ENCODE results near the gene DOK6.
"Not testable (repeated sequence)": the region's sequence is repeated elsewhere in the genome, so short reads cannot be mapped to it uniquely, and the experiment has no call there.

The DOK6 gene

DNA sequence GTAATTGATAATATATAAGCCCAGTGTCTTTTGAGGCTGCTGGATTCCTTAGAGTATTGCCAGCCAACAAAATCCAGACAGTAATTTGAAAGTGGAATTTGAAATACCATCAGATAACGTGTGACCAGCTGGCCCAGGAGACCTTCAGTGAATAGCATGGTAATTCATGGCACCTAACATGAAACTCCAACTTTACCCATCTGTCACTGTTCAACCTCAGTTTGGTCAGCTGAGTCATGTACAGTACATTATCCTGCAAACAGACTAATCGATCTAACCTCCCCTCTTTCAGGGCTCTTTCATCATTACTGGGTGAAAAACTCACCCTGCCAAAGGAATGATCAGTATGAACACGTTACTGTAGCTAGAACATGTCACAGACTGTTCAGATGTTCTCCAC is 230.6 kb downstream of the DOK6 start:
- no peak for DNase-seq

DNA sequence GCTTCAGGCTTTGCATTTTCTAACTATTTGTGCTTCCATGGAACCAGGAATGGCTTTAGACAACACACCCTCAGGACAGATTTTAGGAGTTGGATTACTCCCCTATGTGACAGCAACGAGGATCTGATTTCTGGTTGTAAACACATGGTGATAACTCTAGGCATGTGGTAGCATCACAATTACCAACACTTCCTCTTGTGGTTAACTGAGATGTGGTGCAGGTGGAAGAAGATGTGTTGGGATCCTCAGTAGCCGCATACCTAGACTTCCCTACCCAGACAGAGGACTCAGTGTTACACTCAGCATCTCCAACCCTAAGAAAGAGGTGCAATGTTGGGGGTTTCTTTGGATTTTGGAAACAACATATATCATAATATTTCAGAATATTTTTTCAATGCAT is 234.8 kb downstream of the DOK6 start:
- DNase-seq, result no peak

DNA sequence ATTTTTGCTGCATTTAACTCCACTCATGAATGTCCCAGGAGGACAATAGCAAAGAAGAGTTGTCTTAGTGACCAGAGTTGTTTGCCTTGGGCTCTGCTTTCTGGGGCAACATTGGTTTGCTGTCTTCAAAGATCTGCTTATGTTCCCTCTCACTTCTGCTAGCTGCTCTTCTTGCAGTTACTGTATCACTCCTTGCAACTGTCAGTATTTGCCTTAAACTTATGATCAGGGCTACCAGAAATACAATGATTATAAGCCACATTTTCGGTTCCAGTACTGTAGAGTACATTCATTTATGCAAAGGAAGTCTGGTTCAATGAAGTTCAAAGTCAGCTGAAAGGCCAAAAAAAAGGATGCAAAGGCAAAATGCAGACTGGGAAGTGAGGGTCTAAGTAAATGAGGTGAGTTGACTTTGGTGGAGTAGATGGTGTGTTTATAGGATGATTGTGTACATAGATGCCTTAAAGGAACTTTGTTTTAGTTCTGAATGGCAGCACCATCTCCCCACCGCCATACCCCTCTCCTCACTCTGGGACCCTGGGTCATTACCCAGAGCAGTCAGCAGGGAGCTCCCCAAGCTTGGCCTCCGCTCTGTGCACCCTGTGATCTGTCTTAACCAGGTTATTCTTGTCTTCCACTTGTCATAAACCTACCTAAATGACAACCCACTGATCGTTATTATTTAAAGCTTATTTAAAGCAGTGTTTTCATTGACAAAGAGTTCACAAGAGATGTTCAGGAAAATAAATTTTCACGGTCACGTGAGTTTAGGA is 236.0 kb downstream of the DOK6 start:
- DNase-seq, result peak; percentile 25

DNA sequence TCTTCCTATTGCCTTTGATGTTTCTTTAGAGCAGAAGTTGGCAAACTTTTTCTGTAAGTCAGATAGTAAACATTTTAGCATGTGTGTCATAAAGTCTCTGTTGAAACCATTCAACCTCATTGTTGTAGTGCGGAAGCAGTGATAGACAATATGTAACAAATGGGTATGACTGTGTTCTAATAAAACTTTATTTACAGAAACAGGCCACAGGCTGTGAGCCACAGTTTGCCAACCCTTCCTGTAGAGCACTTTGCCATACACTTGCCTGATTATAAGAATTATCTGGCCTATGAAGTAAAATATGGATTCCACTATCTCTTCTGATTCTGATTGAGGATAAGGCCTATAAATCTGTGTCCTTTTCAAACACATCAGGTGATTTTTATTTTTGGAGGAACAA is 237.4 kb downstream of the DOK6 start:
- DNase-seq, result no peak

GRCh38 chr18:69647702-69648101 is 247.0 kb downstream of the DOK6 start:
- DNase-seq, result no peak

- no peak for DNase-seq
Observed at GRCh38 chr18:69648486-69648885, 247.8 kb downstream of the DOK6 start.

DNA sequence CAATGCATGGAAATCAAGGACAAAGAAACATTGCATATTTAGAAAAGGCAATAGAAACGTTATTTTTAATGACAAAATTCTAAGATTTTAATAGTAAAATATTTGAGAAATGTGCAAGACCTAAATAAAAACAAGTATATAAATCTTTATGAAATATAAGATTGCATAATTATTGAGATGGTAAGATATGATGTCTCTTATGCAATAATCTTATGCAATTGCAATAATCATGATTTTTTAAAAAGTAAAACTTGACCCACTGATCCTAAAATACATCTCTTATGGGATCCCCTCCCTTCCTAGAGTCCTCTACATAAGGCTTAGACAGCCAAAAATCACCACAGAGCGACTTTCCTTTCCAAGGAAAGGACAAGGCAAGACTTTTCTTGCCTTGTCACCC is 249.0 kb downstream of the DOK6 start:
- no peak for DNase-seq

GRCh38 chr18:69651243-69651642 is 250.6 kb downstream of the DOK6 start:
- no peak for DNase-seq

DNA sequence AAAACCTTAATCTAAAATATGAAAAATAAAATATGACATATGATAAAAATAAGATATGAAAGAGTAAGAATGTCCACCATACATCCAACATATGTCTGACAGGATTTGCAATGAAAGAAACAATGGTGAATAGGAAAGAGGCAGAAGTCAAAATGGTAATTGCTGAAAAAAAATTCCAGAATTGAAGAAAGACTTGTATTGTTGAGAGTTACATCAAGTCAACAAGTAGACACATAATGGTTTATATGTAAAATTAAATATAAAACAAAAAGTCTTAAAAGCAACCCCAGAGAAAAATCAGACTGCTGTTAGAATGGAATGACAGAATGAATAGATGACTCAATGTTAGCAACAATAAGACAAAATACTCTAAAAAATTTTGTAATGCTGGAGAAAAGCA is 255.1 kb downstream of the DOK6 start:
- no peak for DNase-seq

DNA sequence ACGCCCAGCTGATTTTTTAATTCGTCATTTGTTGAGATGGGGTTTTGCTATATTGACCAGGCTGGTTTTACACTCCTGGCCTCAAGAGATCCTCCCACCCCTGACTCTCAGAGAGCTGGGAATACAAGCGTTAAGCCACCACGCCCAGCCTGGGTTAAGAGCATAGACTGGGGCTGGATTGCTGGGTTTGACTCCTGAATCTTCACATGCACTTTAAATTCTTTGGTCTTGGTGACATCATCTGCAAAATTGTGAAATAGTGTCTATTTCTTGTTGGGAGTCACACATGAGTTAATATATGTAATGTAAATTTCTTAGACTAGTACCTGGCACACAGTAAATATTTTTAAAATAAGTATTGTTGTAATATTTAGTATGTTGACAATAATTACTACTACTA is 257.4 kb downstream of the DOK6 start:
- DNase-seq, result no peak

GRCh38 chr18:69658685-69659084 is 258.0 kb downstream of the DOK6 start:
- no peak for DNase-seq

DNA sequence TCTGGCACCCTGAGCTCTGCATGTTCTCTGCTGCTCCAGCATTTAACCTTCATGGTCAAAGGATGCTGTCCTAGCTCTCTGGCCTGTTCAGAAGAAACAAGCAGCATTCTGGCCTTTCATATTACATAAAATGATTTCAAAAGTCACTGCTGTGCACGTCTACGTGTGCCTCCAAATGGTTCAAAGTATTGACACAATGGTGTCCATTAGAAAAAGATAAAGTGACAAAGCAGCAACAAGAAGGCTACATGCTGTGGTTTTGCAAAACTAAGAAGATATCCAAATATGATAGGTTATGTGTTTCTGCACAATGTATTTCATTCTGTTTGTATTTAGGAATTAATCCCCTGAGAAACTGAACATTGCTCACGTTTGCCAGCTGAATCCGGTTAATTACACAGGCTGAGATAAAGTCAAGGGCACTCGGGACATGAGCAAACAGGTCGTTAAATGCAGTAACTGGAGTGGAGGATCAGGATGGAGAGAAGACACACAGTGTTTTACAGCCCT is 258.5 kb downstream of the DOK6 start:
- DNase-seq, result no peak

- not testable (repeated sequence) for DNase-seq
Observed at GRCh38 chr18:69662090-69662489, 261.4 kb downstream of the DOK6 start.

- DNase-seq, result no peak
Observed at GRCh38 chr18:69664399-69664798, 263.7 kb downstream of the DOK6 start.

DNA sequence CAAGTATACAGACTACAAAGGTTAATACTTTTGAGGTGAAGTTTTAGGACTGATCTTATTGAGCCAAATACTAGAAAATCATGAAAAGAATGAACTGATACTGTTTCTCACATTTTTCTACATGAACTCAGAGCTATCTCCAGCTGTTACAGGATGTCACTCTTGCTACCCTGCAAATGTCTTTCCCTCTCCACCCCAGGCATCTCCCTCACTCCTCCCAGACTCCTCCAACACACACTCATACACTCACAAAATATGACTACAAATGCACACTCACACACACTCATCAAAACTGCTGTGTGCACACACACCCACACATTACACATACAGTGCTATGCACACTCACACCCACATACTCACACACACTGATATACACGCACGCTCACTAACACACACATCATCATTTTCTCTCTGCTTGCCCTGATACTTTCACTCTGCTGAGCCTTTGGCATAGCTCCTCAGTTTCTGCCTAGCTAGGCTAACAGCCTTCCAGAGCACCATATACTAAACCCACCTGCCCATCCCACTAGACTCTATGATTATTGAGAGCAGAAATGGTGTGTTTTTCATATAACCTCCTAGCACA is 273.7 kb downstream of the DOK6 start:
- DNase-seq, result no peak

DNA sequence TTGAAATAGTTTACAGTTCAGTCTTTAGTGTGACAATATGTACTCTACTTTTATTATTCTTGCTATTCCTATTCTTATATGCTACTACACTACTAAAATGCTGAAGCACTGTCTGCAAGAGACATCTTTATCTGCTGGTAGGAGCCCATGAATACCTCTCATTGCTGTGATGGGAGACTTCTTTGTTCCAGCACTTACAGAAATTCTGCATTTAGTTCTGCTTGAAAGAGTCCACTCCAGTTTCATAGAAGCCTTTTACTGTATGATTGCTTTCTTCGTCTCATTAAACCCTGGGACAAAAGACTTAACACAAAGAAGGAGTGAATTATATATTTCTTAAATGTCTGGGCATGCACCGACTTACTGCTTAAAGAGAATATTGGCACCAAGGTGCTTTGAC is 274.3 kb downstream of the DOK6 start:
- DNase-seq, result no peak

DNA sequence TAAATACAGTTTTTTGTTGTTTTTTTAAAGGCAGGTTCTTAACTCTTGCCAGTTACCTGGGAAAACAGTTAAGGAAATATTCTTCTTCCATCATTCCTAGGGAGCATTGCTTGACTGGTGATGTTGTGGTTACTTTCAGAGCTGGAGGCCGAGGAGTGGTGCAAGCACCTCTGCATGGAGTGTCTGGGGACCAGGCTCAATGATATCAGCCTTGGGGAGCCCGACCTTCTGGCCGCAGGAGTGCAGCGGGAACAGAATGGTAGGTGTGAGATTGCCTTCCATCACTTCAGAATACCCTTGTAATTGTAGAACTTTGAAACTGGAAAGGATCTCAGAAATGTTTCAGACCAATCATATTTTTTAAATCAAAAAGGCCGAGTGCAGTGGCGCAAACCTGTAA is 276.9 kb downstream of the DOK6 start:
- DNase-seq, result no peak

GRCh38 chr18:69680123-69680522 is 279.4 kb downstream of the DOK6 start:
- DNase-seq, result no peak

- no peak for DNase-seq
Observed at GRCh38 chr18:69683176-69683575, 282.5 kb downstream of the DOK6 start.

GRCh38 chr18:69684789-69685188 is 284.1 kb downstream of the DOK6 start:
- no peak for DNase-seq

DNA sequence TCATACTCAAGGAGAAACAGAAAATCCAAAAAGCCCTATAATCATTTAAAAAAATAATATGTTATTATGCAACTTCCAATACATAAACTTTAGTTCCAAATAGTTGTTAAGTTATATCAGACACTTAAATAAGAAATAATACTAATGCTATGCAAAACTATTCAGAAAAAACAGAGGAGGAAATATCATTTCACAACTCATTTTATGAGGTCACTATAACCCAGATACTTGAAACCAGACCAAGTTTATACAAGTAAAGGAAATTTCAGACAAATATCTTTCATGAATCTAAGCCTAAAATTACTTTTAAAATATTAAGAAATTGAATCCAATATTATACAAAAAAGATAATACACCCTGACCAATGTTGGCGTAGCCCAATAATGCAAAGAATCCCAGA is 286.2 kb downstream of the DOK6 start:
- no peak for DNase-seq

- DNase-seq, result no peak
Observed at GRCh38 chr18:69689121-69689759, 288.6 kb downstream of the DOK6 start.

DNA sequence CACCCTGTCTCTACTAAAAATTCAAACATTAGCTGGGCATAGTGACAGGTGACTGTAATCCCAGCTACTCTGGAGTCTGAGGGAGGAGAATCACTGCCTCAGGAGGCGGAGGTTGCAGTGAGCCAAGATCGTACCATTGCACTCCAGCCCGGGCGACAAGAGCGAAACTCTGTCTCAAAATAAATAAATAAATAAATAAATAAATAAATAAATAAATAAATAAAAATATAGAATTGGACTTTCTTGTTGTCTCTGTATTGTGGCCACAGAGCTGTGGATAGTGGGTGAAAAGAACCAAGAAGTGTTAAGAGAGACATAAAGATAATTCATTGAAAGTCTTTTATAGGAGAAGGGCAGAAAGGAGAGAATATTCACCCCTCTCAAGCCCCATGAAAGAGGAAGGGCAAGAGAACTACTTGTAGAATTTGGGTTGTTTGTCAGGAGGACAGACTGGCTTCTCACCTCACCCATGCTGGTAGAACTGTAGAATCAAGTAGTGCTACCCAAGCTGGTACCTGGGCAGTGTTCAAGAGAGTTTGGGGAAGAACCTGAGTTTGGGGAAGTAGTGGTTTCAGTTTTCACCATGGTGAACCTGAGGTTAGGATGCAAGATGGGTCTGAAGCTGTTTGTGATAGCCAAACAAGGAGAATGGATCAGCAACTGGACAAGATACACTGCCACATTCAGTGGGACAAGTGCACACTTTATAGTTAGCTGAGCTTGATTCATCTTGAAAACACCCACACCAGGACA is 290.5 kb downstream of the DOK6 start:
- no peak for DNase-seq

GRCh38 chr18:69697069-69697468 is 296.4 kb downstream of the DOK6 start:
- no peak for DNase-seq
